Suppressor macrophage (primary cell): ENCODE measurements around the gene CCL23.
A peak's percentile ranks its signal among the peaks of the same experiment; 100 is the strongest.
"Not testable (repeated sequence)": the region's sequence is repeated elsewhere in the genome, so short reads cannot be mapped to it uniquely, and the experiment has no call there.

Experiments used
- DNase-seq, 4 experiments: peaks; one replicate each; pipeline ENCODE4 v3.0.0-alpha.2; 2020 to 2022
- total RNA-seq, 17 experiments: gene quantifications; one replicate each; lab custom pipeline; 2026; ENCODE audit warnings: mixed read lengths in 6 of 17, inconsistent platforms in 3 of 17; lab: John Stamatoyannopoulos, UW

The CCL23 gene
- total RNA-seq = 0.10 to 7.8 (median 1.0) reads per million in 17 experiments

- peak; percentile 40 to 79 (median 64) for DNase-seq
These were observed at the start of gene CCL23 for GRCh38 chr17:36017799-36018198. CCL23 (minus strand) TSS chr17:36017972; CDS start chr17:36017897, 75 bp downstream.

GRCh38 chr17:36066365-36066985 is 48.7 kb upstream of the CCL23 start:
- no peak for DNase-seq

GRCh38 chr17:36063786-36064541 is 46.2 kb upstream of the CCL23 start, which contains the start of gene CCL18:
CCL18 (plus strand) TSS chr17:36064272; CDS start chr17:36064343, 71 bp downstream.
- DNase-seq = peak in 2 of 4 experiments; percentile 10 to 25

GRCh38 chr17:36060816-36061215 is 43.0 kb upstream of the CCL23 start:
- DNase-seq = peak in 3 of 4 experiments; percentile 43 to 65 (median 58)

- DNase-seq = peak in 2 of 4 experiments; percentile 31 to 47
These were observed 41.6 kb upstream of the CCL23 start for GRCh38 chr17:36059406-36059805.

- DNase-seq = peak; percentile 37 to 69 (median 57)
These were observed 40.1 kb upstream of the CCL23 start for GRCh38 chr17:36057911-36058310.

- DNase-seq = peak in 3 of 4 experiments; percentile 36 to 80 (median 73)
These were observed 38.2 kb upstream of the CCL23 start for GRCh38 chr17:36055921-36056520.

GRCh38 chr17:36055171-36055570 is 37.4 kb upstream of the CCL23 start:
- peak in 1 of 4 experiments; percentile 35 for DNase-seq

- no peak for DNase-seq
These were observed 31.9 kb upstream of the CCL23 start for GRCh38 chr17:36049643-36050042.

- DNase-seq = no peak
These were observed 30.3 kb upstream of the CCL23 start for GRCh38 chr17:36048066-36048465.

GRCh38 chr17:36036235-36036634 is 18.5 kb upstream of the CCL23 start:
- peak; percentile 81 to 93 (median 90) for DNase-seq

GRCh38 chr17:36034127-36034526 is 16.4 kb upstream of the CCL23 start:
- peak; percentile 51 to 81 (median 72) for DNase-seq

GRCh38 chr17:36030956-36031355 is 13.2 kb upstream of the CCL23 start:
- DNase-seq = no peak

GRCh38 chr17:36027761-36028160 is 10.0 kb upstream of the CCL23 start:
- no peak for DNase-seq

GRCh38 chr17:36024106-36024869 is 6.5 kb upstream of the CCL23 start:
- peak in 1 of 4 experiments; percentile 13 for DNase-seq

GRCh38 chr17:36019423-36019822 is 1.7 kb upstream of the CCL23 start:
- DNase-seq = no peak

GRCh38 chr17:36016555-36016954 is 1.2 kb downstream of the CCL23 start:
- no peak for DNase-seq

GRCh38 chr17:36015895-36016294 is 1.9 kb downstream of the CCL23 start:
- DNase-seq = not testable (repeated sequence)

- DNase-seq = no peak
These were observed 2.8 kb downstream of the CCL23 start for GRCh38 chr17:36014946-36015345.

- DNase-seq = no peak
These were observed 6.6 kb downstream of the CCL23 start for GRCh38 chr17:36011201-36011600.

GRCh38 chr17:36008998-36009665 is 8.6 kb downstream of the CCL23 start:
- DNase-seq = peak; percentile 15 to 70 (median 26)

GRCh38 chr17:36004594-36005108 is 13.1 kb downstream of the CCL23 start:
- DNase-seq = no peak
